ENCODE results near the gene FOXRED1.

GRCh38 chr11:126318574-126319373, 49.8 kb downstream of the FOXRED1 start:
- TF ChIP-seq ZFP36 (IDR thresholded peaks at IDR 0.05; ENCODE audit: low read depth, low read length, partially characterized antibody) = no peak
- TF ChIP-seq POLR2A (conservative IDR thresholded peaks at IDR 0.05) = no peak
- TF ChIP-seq POLR2AphosphoS2 (IDR thresholded peaks at IDR 0.05; ENCODE audit: low read length) = no peak
- TF ChIP-seq RBM22 (IDR thresholded peaks at IDR 0.05; ENCODE audit: low read depth, low read length, poor library complexity, severe bottlenecking) = no peak
- no peak for TF ChIP-seq POLR2AphosphoS5 (IDR thresholded peaks at IDR 0.05; ENCODE audit: control insufficient read depth, insufficient read depth, low read depth, low read length)
- TF ChIP-seq ZNF584 (CRISPR knock-in tag; IDR thresholded peaks at IDR 0.05; ENCODE audit: low read depth) = no peak
- TF ChIP-seq EGR1 (conservative IDR thresholded peaks at IDR 0.05) = no peak
- no peak for TF ChIP-seq EZH2 (IDR thresholded peaks at IDR 0.05; ENCODE audit: borderline replicate concordance, low read depth, low read length)
- TF ChIP-seq, protein P1, sequence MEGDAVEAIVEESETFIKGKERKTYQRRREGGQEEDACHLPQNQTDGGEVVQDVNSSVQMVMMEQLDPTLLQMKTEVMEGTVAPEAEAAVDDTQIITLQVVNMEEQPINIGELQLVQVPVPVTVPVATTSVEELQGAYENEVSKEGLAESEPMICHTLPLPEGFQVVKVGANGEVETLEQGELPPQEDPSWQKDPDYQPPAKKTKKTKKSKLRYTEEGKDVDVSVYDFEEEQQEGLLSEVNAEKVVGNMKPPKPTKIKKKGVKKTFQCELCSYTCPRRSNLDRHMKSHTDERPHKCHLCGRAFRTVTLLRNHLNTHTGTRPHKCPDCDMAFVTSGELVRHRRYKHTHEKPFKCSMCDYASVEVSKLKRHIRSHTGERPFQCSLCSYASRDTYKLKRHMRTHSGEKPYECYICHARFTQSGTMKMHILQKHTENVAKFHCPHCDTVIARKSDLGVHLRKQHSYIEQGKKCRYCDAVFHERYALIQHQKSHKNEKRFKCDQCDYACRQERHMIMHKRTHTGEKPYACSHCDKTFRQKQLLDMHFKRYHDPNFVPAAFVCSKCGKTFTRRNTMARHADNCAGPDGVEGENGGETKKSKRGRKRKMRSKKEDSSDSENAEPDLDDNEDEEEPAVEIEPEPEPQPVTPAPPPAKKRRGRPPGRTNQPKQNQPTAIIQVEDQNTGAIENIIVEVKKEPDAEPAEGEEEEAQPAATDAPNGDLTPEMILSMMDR (IDR thresholded peaks at IDR 0.05 in 2 of 3, conservative IDR thresholded peaks at IDR 0.05 in 1 of 3; ENCODE audit: insufficient read depth in 2 of 3, low read depth in 1 of 3, low read length in 3 of 3) = no peak
- TF ChIP-seq RBBP5 (IDR thresholded peaks at IDR 0.05; ENCODE audit: borderline replicate concordance, insufficient read depth, low read length, poor library complexity, severe bottlenecking) = no peak

Data from K562 (cell line).